Activated CD4-positive, alpha-beta memory T cell treated with anti-CD3 and anti-CD28 coated beads for 36 hours (primary cell): ENCODE measurements around the gene CAND1. TPM values are rescaled to one million over a fixed set of nuclear protein-coding genes. Genes with fewer than 3 reads are reported as not detected.

Experiments
- CTCF ChIA-PET: fragments of 350-600 bp; sonication (Branson Sonifier 250); formaldehyde crosslinking; loops from one replicate; lab custom pipeline; 2021; ENCODE audit warnings: antibody characterized with exemption, inconsistent platforms; lab: Charles Lee
- POLR2A ChIA-PET: fragments of 350-600 bp; sonication (Branson Sonifier 250); formaldehyde crosslinking; loops from one replicate; lab custom pipeline; 2021; ENCODE audit warnings: antibody characterized with exemption; lab: Charles Lee
- DNase-seq: peaks from one replicate; pipeline ENCODE4 v3.0.0-alpha.2; 2020
- H3K27ac Mint-ChIP-seq: one replicate; pipeline ENCODE4 v1.8.0; 2021; ENCODE audit warnings: mixed read lengths
- H3K27me3 Mint-ChIP-seq: one replicate; pipeline ENCODE4 v1.8.0; 2021; ENCODE audit warnings: mixed read lengths
- H3K36me3 Mint-ChIP-seq: one replicate; pipeline ENCODE4 v1.8.0; 2021; ENCODE audit warnings: mixed read lengths
- H3K4me1 Mint-ChIP-seq: one replicate; pipeline ENCODE4 v1.8.0; 2021; ENCODE audit warnings: low read depth, mixed read lengths
- H3K4me3 Mint-ChIP-seq: one replicate; pipeline ENCODE4 v1.8.0; 2021; ENCODE audit warnings: mild to moderate bottlenecking, mixed read lengths
- H3K9me3 Mint-ChIP-seq: one replicate; pipeline ENCODE4 v1.8.0; 2021; ENCODE audit warnings: mixed read lengths
- intact Hi-C: fragments of 100-400 bp; cut with micrococcal nuclease; formaldehyde crosslinking; loops from one replicate; pipeline ENCODE4 v1.15.1; 2023
- total RNA-seq, 2 experiments: library from RNA; stranded (reverse); gene quantifications; one replicate each; pipeline ENCODE4 v1.2.3, GENCODE V29; 2021

The CAND1 gene
- total RNA-seq = 100 to 1,000 TPM; 213 to 219 TPM

DNA sequence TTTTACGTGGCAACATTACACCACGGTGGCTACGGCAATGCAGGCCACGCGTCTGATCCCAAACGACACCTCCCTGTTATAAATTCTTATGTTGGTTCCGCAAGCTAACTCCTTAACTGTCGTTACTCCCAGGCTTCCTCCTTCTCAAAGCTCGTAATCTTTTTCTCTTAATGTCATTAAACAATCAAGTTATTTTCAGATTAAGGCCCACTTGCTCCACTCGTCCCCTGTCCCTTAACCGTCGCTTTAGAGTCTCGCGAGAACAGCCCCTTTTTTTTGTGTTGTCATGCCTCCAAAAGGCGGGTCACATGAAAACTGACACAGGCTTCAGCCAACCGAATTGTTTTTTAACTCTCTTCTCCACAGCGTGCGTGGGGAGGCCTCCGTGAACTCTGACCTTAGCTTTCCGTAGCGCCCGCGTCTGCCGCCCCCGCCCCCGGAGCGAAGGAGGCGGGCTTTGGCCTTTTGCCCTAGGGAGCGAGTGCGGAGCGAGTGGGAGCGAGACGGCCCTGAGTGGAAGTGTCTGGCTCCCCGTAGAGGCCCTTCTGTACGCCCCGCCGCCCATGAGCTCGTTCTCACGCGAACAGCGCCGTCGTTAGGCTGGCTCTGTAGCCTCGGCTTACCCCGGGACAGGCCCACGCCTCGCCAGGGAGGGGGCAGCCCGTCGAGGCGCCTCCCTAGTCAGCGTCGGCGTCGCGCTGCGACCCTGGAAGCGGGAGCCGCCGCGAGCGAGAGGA is at the start of gene CAND1:
Gene CAND1 (plus strand): TSS at position 463 of the 737 bp plus-strand sequence. CDS start 360 bp downstream, outside the sequence.
- Mint-ChIP-seq H3K9me3 (peaks cover 6% of the 10 kb centered on the region), H3K27me3 (no peaks in the 10 kb centered on the region), H3K36me3 (peaks cover 7% of the 10 kb centered on the region), H3K27ac (peak within 1 kb of the TSS; percentile 98), H3K4me1 (peaks cover 31% of the 10 kb centered on the region), H3K4me3 (peak within 1 kb of the TSS; percentile 95)
- intact Hi-C loops = loop anchor here (1.0 to 10.0 kb wide), 10 partner anchors 108 to 1138 kb away; partner anchors contain the start of genes HELB and LLPH
- POLR2A ChIA-PET = interaction anchor here (0.6 to 2.3 kb wide), 16 partner anchors 9 to 1342 kb away, joined by 3 to 10 read pairs (median 3); partner anchors contain the start of genes DYRK2 and RAP1B
- DNase-seq = peak; percentile 96
- CTCF ChIA-PET = interaction anchor here (0.5 to 2.1 kb wide), 7 partner anchors 12 to 1137 kb away, joined by 3 to 10 read pairs (median 5); no protein-coding TSS in a partner anchor

DNA sequence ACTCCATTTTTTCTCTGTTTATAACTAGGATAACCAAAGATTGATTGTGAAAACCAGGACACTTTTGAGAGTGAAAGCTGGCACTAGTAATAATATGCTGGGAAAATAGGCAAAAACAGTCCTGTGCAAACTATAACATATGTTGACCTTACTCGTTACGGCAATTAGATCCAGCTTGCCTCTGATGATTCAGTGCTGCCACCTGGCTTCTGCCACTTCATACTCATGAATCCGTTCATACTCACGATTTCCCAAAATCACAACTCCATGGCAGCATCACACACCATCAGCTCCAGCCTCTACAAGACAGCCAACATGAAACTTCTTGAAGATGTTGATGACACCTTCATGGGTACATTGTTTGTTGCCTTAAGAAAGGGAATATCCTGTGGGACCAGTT is 49.1 kb upstream of the CAND1 start:
- DNase-seq = no peak
- Mint-ChIP-seq H3K36me3 (no peaks in the 10 kb centered on the region), H3K27me3 (peaks cover 1% of the 10 kb centered on the region), H3K4me3 (no peak overlapping the region), H3K9me3 (no peaks in the 10 kb centered on the region), H3K27ac (no peak overlapping the region), H3K4me1 (no peaks in the 10 kb centered on the region)
- intact Hi-C loops = no loop called here
- ChIA-PET POLR2A (no interaction called here), CTCF (no interaction called here)

DNA sequence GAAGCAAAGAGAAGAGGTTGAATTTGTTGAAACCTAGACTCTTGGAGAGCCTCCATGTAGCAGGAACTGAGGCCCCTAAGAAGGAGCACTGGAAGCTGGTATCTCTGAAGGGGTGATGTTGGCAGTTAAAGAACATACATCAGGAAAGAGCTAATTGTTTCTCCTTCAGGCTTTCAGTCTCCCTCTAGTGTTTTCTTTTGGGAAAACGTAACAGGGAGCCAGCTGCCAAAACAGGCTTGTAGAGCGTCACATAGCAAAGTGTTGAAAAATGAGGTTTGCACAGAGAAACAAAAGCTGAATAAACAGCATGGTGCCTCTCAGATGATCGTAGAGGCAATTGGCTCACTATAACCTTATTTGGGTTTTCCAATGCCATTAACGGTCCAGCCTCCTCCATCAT is 46.9 kb upstream of the CAND1 start:
- peaks cover 1% of the 10 kb centered on the region for H3K27me3 Mint-ChIP-seq
- peaks cover under 1% of the 10 kb centered on the region for H3K9me3 Mint-ChIP-seq
- no peak overlapping the region for H3K4me3 Mint-ChIP-seq
- H3K4me1 Mint-ChIP-seq = no peaks in the 10 kb centered on the region
- DNase-seq = no peak
- ChIA-PET CTCF (interaction anchor here (0.7 to 1.0 kb wide), 2 partner anchors 196 to 201 kb away, joined by 3 read pairs; no protein-coding TSS in a partner anchor), POLR2A (no interaction called here)
- H3K36me3 Mint-ChIP-seq = no peaks in the 10 kb centered on the region
- H3K27ac Mint-ChIP-seq = no peak overlapping the region
- intact Hi-C loops = no loop called here

DNA sequence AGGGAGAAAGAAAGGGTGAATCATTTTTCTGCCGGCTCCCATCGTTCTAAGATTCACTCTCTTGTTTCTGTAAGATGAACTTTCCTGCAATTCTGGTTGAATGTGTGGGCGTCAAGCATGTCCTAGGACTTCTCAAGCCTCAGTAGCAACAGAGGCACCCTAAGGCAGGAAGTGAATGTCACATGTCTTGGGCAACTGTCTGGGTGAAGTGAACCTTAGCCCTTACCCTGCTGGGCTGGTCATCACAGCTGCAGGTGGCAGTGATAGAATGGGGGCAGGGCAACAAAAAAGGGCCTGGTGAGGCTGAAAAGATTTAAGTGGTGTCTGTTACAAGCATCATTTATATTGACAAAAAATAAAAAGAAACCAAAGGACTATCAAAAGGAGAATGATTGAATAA is 45.9 kb upstream of the CAND1 start:
- POLR2A ChIA-PET = no interaction called here
- H3K27ac Mint-ChIP-seq = no peak overlapping the region
- peaks cover 1% of the 10 kb centered on the region for H3K27me3 Mint-ChIP-seq
- no peaks in the 10 kb centered on the region for H3K36me3 Mint-ChIP-seq
- H3K4me3 Mint-ChIP-seq = no peak overlapping the region
- intact Hi-C loops = no loop called here
- H3K4me1 Mint-ChIP-seq = no peaks in the 10 kb centered on the region
- no peak for DNase-seq
- H3K9me3 Mint-ChIP-seq = peaks cover 7% of the 10 kb centered on the region
- CTCF ChIA-PET = no interaction called here

DNA sequence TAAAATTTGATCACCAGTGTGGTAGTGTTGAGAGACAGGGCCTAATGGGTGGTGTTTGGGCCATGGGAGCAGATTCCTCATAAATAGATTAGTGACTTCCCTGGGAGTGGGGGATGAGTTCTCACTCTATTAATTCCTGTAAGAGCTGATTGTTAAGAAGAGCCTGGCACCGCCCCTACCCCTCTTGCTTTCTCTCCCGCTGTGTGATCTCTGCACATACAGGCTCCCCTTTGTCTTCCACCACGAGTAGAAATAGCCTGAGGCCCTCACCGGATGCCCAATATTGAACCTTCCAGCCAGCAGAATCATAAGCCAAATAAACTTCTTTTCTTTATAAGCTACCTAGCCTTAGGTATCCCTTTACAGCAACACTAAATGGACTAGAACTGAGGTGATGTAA is 31.9 kb upstream of the CAND1 start:
- peaks cover 7% of the 10 kb centered on the region for H3K27me3 Mint-ChIP-seq
- ChIA-PET POLR2A (no interaction called here), CTCF (no interaction called here)

DNA sequence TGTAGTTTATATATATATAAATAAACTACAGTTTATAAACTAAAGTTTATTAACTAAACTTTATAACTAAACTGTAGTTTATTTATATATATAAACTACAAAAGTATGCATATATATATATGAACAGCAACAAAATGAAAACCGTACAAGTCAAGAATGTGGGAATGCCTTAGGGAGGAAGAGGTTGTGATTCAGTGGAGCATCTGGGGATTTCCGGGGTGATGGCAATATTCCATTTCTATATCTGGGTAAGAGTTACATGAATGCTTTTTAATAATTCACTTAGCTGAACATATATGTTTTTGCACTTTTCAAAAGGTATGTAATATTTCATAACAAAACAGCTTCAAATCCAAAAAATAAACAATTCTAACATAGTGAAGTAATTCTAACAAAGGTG is 30.1 kb upstream of the CAND1 start:
- H3K27ac Mint-ChIP-seq = no peak overlapping the region
- CTCF ChIA-PET = no interaction called here
- intact Hi-C loops = no loop called here
- no peak overlapping the region for H3K4me3 Mint-ChIP-seq
- no peak for DNase-seq
- peaks cover 2% of the 10 kb centered on the region for H3K9me3 Mint-ChIP-seq
- peaks cover 1% of the 10 kb centered on the region for H3K36me3 Mint-ChIP-seq
- POLR2A ChIA-PET = no interaction called here
- peaks cover 2% of the 10 kb centered on the region for H3K27me3 Mint-ChIP-seq
- no peaks in the 10 kb centered on the region for H3K4me1 Mint-ChIP-seq

More for the DNA sequence above, 31.9 kb upstream of the CAND1 start:
- no peak overlapping the region for H3K4me3 Mint-ChIP-seq
- peaks cover 1% of the 10 kb centered on the region for H3K36me3 Mint-ChIP-seq
- peaks cover 2% of the 10 kb centered on the region for H3K9me3 Mint-ChIP-seq
- H3K4me1 Mint-ChIP-seq = no peaks in the 10 kb centered on the region
- intact Hi-C loops = no loop called here
- DNase-seq = no peak
- H3K27ac Mint-ChIP-seq = no peak overlapping the region

DNA sequence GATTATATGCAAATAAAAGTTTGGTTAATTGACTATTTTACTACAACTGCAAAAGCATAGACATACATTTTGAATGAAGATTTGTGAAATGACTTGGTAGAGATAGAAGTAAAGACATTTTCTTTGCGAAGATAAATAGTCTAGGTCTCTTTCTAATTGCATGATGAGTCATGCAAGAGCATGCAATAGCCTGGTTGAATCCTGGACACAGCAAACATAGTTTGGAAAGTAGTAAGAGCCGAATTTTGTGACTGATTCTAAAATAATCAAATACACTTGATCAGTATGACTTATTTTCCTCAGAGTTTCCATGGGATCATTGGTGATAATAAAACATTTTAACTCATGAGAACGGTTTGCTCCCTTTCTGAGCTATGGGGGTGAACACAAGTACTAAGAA is 27.7 kb upstream of the CAND1 start:
- ChIA-PET CTCF (no interaction called here), POLR2A (no interaction called here)
- Mint-ChIP-seq H3K27me3 (no peaks in the 10 kb centered on the region), H3K9me3 (no peaks in the 10 kb centered on the region), H3K36me3 (no peaks in the 10 kb centered on the region), H3K4me1 (no peaks in the 10 kb centered on the region), H3K4me3 (no peak overlapping the region), H3K27ac (no peak overlapping the region)
- no peak for DNase-seq
- intact Hi-C loops = no loop called here

DNA sequence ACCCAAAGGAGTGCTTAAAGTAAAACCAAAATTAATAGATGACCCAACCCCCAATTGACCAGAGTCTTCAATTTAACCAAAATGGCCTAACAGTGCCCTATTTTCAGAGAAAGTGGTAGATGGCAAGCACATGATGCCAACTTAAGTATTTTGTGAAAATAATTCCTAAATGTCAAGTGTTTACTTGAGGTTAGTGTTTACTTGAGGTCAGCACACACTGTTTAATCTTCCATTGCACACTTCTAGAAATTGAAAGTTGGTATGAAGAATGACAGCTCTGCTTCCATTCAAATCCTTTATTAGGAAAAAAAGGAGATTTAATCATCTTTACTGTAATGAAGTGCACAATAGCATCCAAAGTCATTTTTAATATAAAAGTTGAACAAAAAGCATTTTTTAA is 25.9 kb upstream of the CAND1 start:
- H3K27me3 Mint-ChIP-seq = no peaks in the 10 kb centered on the region
- H3K4me1 Mint-ChIP-seq = no peaks in the 10 kb centered on the region
- POLR2A ChIA-PET = no interaction called here
- intact Hi-C loops = no loop called here
- CTCF ChIA-PET = no interaction called here
- DNase-seq = no peak
- H3K27ac Mint-ChIP-seq = no peak overlapping the region
- H3K36me3 Mint-ChIP-seq = no peaks in the 10 kb centered on the region
- H3K9me3 Mint-ChIP-seq = no peaks in the 10 kb centered on the region
- no peak overlapping the region for H3K4me3 Mint-ChIP-seq

DNA sequence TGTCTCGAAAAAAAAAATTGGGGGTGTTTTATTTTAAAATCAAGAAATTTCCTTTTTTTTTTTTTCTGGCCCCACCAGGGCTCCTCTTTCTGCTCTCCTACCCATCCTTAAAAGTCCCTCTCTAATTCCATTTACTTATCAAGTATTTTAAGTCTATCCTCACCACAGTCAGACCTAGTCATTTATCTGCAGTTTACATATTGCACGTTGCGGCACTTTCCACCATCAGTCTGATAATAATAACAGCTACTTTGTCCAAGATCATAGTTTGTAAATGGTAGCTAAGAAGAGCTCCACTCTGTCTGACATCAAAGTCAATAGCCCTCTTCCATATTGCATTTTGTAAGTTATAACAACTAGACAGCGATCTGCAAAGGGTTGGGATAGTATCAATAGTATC is 23.6 kb upstream of the CAND1 start:
- ChIA-PET POLR2A (no interaction called here), CTCF (no interaction called here)
- DNase-seq = no peak
- H3K27me3 Mint-ChIP-seq = no peaks in the 10 kb centered on the region
- H3K36me3 Mint-ChIP-seq = no peaks in the 10 kb centered on the region
- no peaks in the 10 kb centered on the region for H3K4me1 Mint-ChIP-seq
- no peak overlapping the region for H3K4me3 Mint-ChIP-seq
- no peaks in the 10 kb centered on the region for H3K9me3 Mint-ChIP-seq
- intact Hi-C loops = no loop called here
- no peak overlapping the region for H3K27ac Mint-ChIP-seq

DNA sequence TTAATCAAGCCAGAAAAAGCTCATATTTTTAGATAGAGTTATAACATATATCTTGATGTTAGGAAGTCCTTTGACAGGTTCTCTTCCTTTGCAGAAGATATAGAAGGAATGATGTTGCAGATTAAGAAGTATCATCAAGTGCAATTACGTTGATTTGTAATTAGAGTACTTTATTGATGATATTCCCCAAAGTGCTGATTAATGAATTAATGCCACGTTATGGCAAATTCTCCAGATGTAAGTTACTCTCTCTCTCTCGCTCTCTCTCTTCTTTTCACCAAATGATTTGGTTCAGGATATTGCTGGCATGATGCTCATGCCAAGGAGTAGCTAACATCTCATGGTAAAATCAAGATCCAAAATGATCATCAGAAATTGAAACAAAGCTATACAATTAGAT is 18.1 kb upstream of the CAND1 start:
- Mint-ChIP-seq H3K36me3 (no peaks in the 10 kb centered on the region), H3K4me3 (no peak overlapping the region)

DNA sequence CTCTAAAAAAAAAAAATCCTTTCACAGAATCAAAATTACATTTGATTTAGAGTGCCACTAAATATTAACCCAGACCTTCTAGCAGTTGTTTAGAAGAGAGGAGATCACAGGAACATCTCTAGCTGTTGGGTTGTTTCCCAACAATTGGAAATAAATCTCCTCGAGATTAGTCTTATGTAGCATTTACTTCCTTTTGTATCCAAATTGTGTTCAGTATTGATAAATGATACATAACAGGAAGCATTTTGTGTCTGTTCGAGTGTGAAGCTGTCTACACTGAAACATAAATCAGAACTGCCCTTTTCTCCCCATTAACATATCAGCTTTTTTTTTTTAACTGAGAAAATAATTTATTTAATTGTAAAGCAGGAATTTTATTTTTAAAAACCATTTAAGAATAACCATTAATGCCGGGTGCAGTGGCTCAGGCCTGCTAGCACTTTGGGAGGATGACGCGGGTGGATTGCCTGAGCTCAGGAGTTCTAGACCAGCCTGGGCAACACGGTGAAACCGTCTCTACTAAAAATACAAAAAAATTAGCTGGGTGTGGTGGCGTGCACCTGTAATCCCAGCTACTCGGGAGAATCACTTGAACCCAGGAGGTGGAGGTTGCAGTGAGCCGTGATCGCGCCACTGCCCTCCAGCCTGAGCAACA is 14.7 kb upstream of the CAND1 start:
- Mint-ChIP-seq H3K9me3 (no peaks in the 10 kb centered on the region), H3K4me1 (no peaks in the 10 kb centered on the region), H3K36me3 (no peaks in the 10 kb centered on the region), H3K27me3 (no peaks in the 10 kb centered on the region), H3K27ac (no peak overlapping the region), H3K4me3 (no peak overlapping the region)
- intact Hi-C loops = no loop called here
- DNase-seq = no peak
- ChIA-PET CTCF (no interaction called here), POLR2A (no interaction called here)

More for the DNA sequence above, 18.1 kb upstream of the CAND1 start:
- no peaks in the 10 kb centered on the region for H3K27me3 Mint-ChIP-seq
- no peak overlapping the region for H3K27ac Mint-ChIP-seq
- no peak for DNase-seq
- ChIA-PET POLR2A (no interaction called here), CTCF (no interaction called here)
- no peaks in the 10 kb centered on the region for H3K4me1 Mint-ChIP-seq
- no peaks in the 10 kb centered on the region for H3K9me3 Mint-ChIP-seq
- intact Hi-C loops = no loop called here

DNA sequence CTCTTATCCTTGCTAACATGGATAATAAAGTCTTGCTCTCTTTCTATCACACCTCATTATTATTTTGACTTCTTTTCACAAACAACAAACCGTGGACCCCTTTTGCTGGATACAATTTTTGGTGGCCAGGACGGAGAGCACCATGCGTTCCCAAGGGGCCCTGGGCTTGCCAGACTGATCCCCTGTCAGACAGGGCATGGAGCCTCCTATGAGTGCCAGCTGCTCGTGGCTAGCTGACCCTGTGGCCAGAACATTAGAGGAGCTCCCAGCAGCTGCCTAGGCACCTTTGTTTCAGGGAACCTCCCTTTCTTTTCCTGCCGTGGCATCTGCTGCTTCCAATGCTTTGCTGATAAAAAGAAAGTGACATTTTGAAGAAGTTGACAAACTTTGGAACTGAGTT is 12.5 kb upstream of the CAND1 start:
- DNase-seq = no peak
- Mint-ChIP-seq H3K4me3 (no peak overlapping the region), H3K27ac (no peak overlapping the region), H3K27me3 (no peaks in the 10 kb centered on the region), H3K36me3 (no peaks in the 10 kb centered on the region), H3K4me1 (no peaks in the 10 kb centered on the region), H3K9me3 (no peaks in the 10 kb centered on the region)
- ChIA-PET CTCF (interaction anchor here (1.2 kb wide), 1 partner anchor 231 kb away, joined by 3 read pairs; no protein-coding TSS in a partner anchor), POLR2A (no interaction called here)
- intact Hi-C loops = no loop called here
